Measurements from ENCODE around the gene AQP3. TPM values are rescaled to one million over a fixed set of nuclear protein-coding genes. Genes with fewer than 3 reads are reported as not detected.

Gene AQP3
- total and polyA plus RNA-seq, 2 of the 13 experiments (the other 11 are each of a cell fraction or from before 2014, with no cell fraction given): 1.4 to 5.5 TPM

- TF ChIP-seq ZHX1 (CRISPR knock-in tag; IDR thresholded peaks at IDR 0.05; ENCODE audit: low read depth) (peak; percentile 91), CENPBD1 (CRISPR knock-in tag; IDR thresholded peaks at IDR 0.05; ENCODE audit: borderline replicate concordance, low read depth) (0 out of 2 replicates have a peak, but pooled peaks have one; percentile 89), SNAPC4 (CRISPR knock-in tag; IDR thresholded peaks at IDR 0.05) (peak; percentile 59; the same call in 1 of the 2 replicates), ELF1 (CRISPR knock-in tag; IDR thresholded peaks at IDR 0.05) (peak; percentile 88), ZNF547 (CRISPR knock-in tag; IDR thresholded peaks at IDR 0.05) (peak; percentile 78; the same call in 1 of the 2 replicates), ZNF782 (CRISPR knock-in tag; IDR thresholded peaks at IDR 0.05; ENCODE audit: borderline replicate concordance) (peak; percentile 50; the same call in 1 of the 2 replicates), RCOR2 (CRISPR knock-in tag; IDR thresholded peaks at IDR 0.05) (peak; percentile 95), ZNF326 (CRISPR knock-in tag; IDR thresholded peaks at IDR 0.05; ENCODE audit: borderline replicate concordance) (no peak), ZNF496 (CRISPR knock-in tag; IDR thresholded peaks at IDR 0.05; ENCODE audit: insufficient replicate concordance) (no peak), ISL2 (CRISPR knock-in tag; IDR thresholded peaks at IDR 0.05) (peak; percentile 96), KDM1A (CRISPR knock-in tag; IDR thresholded peaks at IDR 0.05) (peak; percentile 86), TBP (CRISPR knock-in tag; IDR thresholded peaks at IDR 0.05) (no peak), THAP11 (CRISPR knock-in tag; IDR thresholded peaks at IDR 0.05) (peak; percentile 85), SP5 (CRISPR knock-in tag; IDR thresholded peaks at IDR 0.05; ENCODE audit: borderline replicate concordance, low read depth) (peak; percentile 100), ZNF335 (CRISPR knock-in tag; IDR thresholded peaks at IDR 0.05) (peak; percentile 89; the same call in 1 of the 2 replicates)
- TF ChIP-seq, protein P1, sequence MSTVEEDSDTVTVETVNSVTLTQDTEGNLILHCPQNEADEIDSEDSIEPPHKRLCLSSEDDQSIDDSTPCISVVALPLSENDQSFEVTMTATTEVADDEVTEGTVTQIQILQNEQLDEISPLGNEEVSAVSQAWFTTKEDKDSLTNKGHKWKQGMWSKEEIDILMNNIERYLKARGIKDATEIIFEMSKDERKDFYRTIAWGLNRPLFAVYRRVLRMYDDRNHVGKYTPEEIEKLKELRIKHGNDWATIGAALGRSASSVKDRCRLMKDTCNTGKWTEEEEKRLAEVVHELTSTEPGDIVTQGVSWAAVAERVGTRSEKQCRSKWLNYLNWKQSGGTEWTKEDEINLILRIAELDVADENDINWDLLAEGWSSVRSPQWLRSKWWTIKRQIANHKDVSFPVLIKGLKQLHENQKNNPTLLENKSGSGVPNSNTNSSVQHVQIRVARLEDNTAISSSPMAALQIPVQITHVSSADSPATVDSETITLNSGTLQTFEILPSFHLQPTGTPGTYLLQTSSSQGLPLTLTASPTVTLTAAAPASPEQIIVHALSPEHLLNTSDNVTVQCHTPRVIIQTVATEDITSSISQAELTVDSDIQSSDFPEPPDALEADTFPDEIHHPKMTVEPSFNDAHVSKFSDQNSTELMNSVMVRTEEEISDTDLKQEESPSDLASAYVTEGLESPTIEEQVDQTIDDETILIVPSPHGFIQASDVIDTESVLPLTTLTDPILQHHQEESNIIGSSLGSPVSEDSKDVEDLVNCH (CRISPR knock-in tag; IDR thresholded peaks at IDR 0.05): no peak
- TF ChIP-seq, protein P2, sequence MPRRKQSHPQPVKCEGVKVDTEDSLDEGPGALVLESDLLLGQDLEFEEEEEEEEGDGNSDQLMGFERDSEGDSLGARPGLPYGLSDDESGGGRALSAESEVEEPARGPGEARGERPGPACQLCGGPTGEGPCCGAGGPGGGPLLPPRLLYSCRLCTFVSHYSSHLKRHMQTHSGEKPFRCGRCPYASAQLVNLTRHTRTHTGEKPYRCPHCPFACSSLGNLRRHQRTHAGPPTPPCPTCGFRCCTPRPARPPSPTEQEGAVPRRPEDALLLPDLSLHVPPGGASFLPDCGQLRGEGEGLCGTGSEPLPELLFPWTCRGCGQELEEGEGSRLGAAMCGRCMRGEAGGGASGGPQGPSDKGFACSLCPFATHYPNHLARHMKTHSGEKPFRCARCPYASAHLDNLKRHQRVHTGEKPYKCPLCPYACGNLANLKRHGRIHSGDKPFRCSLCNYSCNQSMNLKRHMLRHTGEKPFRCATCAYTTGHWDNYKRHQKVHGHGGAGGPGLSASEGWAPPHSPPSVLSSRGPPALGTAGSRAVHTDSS (CRISPR knock-in tag; conservative IDR thresholded peaks at IDR 0.05): no peak
Observed at GRCh38 chr9:33415501-33416038, 31.8 kb downstream of the AQP3 start (continued).

All from HepG2 (cell line).